Muscle layer of colon (tissue), 2 donors: ENCODE results near the gene POU3F3.
A peak's percentile ranks its signal among the peaks of the same experiment; 100 is the strongest.

Source experiments
- H3K27ac ChIP-seq: one replicate; pipeline ENCODE4 v1.7.0; 2013; ENCODE audit warnings: low read depth, mild to moderate bottlenecking, low read length, moderate library complexity
- H3K27me3 ChIP-seq, 2 donors: one replicate each; pipeline ENCODE4 v1.7.0; 2013; ENCODE audit warnings: low read length in 2 of 2, mild to moderate bottlenecking in 2 of 2; ENCODE audit not compliant: insufficient read depth in 2 of 2, control insufficient read depth in 1 of 2
- H3K36me3 ChIP-seq: one replicate; pipeline ENCODE4 v1.7.0; 2013; ENCODE audit warnings: mild to moderate bottlenecking, low read length; ENCODE audit not compliant: insufficient read depth
- H3K4me1 ChIP-seq: one replicate; pipeline ENCODE4 v1.7.0; 2013; ENCODE audit warnings: mild to moderate bottlenecking, low read length; ENCODE audit not compliant: insufficient read depth
- H3K4me3 ChIP-seq, 2 donors: one replicate each; pipeline ENCODE4 v1.7.0; 2013; ENCODE audit warnings: low read length in 2 of 2, low read depth in 1 of 2, mild to moderate bottlenecking in 1 of 2, moderate library complexity in 1 of 2
- H3K9ac ChIP-seq: one replicate; pipeline ENCODE4 v1.7.0; 2013; ENCODE audit warnings: low read length
- H3K9me3 ChIP-seq: one replicate; pipeline ENCODE4 v1.7.0; 2013; ENCODE audit warnings: mild to moderate bottlenecking, low read length
- donor health status: abdominal sarcoma.
- donor health status: Adenocarcinoma of cecum.

POU3F3 gene

GRCh38 chr2:104853534-104854497, at the start of gene POU3F3:
Gene POU3F3, plus strand, starts transcription at chr2:104854115. Its CDS starts 1,396 bp downstream, at chr2:104855511.
- H3K27ac ChIP-seq: no peak within 1 kb of the TSS
- H3K4me1 ChIP-seq: peaks cover 11% of the 10 kb centered on the region
- no peak within 1 kb of the TSS for H3K9ac ChIP-seq
- no peaks in the 10 kb centered on the region for H3K9me3 ChIP-seq
- no peaks in the 10 kb centered on the region for H3K36me3 ChIP-seq
- H3K27me3 ChIP-seq: peaks cover 73 to 78% of the 10 kb centered on the region in 2 donors
- peak within 1 kb of the TSS in 1 of 2 donors; percentile 43 for H3K4me3 ChIP-seq

DNA sequence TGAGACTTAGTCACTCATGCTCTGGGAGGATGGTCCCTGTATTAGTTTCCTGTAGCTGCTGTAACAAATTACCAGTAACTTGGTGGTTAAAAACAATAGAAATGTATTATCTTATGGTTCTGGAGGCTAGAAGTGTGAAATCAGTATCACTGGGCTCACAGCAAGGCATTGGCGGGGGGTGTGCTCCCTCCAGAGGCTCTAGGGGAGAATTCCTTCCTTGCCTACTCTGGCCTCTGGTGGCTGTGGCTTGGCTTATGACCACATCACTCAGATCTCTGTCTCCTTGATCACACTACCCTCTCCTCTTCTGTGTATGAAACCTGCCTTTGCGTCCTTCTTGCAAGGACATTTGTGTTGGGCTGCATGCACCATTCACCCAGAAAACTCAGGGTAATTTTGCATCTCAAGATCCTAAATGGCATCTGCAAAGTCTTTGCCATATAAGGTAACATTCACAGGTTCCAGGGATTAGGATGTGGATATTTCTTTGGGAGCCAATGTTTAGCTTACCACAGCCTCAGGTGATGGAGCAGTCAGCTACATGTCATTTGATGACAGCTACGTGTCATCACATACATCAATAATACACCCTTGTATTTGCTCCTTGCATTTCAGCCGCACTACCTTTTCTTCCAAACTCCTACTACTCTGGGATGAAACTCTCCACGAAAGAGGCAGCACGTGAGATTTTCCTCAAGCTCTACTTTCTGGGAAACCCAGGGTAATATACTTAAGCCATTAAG, 49.6 kb upstream of the POU3F3 start:
- Histone ChIP-seq H3K9me3 (no peaks in the 10 kb centered on the region), H3K9ac (no peak overlapping the region), H3K27ac (no peak overlapping the region), H3K27me3 (no peaks in the 10 kb centered on the region), H3K4me1 (no peaks in the 10 kb centered on the region), H3K4me3 (no peak overlapping the region), H3K36me3 (no peaks in the 10 kb centered on the region)

GRCh38 chr2:104812286-104812685, 41.6 kb upstream of the POU3F3 start:
- Histone ChIP-seq H3K36me3 (no peaks in the 10 kb centered on the region), H3K4me1 (no peaks in the 10 kb centered on the region), H3K27ac (no peak overlapping the region), H3K9ac (no peak overlapping the region), H3K4me3 (no peak overlapping the region), H3K27me3 (no peaks in the 10 kb centered on the region), H3K9me3 (no peaks in the 10 kb centered on the region)

GRCh38 chr2:104816143-104816542, 37.8 kb upstream of the POU3F3 start:
- Histone ChIP-seq H3K36me3 (no peaks in the 10 kb centered on the region), H3K4me3 (no peak overlapping the region), H3K27me3 (no peaks in the 10 kb centered on the region), H3K9me3 (no peaks in the 10 kb centered on the region), H3K4me1 (no peaks in the 10 kb centered on the region), H3K27ac (no peak overlapping the region), H3K9ac (no peak overlapping the region)

DNA sequence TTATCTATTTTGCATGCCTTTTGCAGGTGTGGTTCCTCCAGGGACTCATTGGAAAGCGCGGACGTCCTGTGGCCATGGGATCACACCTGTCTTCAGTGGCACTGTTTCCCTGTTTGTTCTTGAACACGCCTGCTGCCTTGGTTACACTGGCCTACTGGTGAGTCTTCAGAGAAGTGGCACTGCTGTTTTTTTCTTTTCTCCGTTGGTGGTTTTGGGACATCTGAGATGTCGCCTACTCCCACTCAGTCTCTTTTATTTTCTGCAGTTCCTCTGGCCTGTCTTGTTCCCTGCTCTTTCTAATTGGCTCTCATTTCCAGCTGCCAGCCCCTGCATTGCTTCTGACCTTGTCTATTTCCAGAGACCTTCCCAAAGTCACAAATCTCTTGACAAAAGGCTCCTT, 35.7 kb upstream of the POU3F3 start:
- Histone ChIP-seq H3K4me1 (no peaks in the 10 kb centered on the region), H3K36me3 (no peaks in the 10 kb centered on the region), H3K27ac (no peak overlapping the region), H3K27me3 (no peaks in the 10 kb centered on the region), H3K4me3 (no peak overlapping the region), H3K9me3 (no peaks in the 10 kb centered on the region), H3K9ac (no peak overlapping the region)

DNA sequence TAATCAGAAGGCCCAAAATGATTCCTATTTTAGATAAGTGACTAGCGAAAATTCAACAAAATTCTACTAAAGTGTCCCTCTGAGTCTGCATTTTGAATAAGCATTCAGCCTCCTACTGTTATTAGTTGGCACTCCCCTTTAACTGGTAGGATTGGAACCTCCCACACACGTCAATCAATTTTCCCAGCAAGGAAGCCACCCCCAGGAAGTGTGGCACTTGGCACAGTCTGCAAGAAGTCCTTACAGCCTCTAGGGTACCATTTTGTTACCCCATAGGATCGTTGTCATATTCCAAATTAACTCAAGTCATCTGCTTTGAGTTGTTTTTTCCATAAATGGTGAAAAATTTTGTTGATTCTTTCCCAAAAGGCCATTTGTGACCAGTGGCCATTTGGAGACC, 33.8 kb upstream of the POU3F3 start:
- Histone ChIP-seq H3K9ac (no peak overlapping the region), H3K27ac (no peak overlapping the region), H3K4me3 (no peak overlapping the region), H3K36me3 (no peaks in the 10 kb centered on the region), H3K4me1 (no peaks in the 10 kb centered on the region), H3K27me3 (no peaks in the 10 kb centered on the region), H3K9me3 (no peaks in the 10 kb centered on the region)

GRCh38 chr2:104825124-104825865, 28.6 kb upstream of the POU3F3 start:
- Histone ChIP-seq H3K27me3 (no peaks in the 10 kb centered on the region), H3K9ac (no peak overlapping the region), H3K9me3 (no peaks in the 10 kb centered on the region), H3K36me3 (no peaks in the 10 kb centered on the region), H3K4me3 (no peak overlapping the region), H3K27ac (no peak overlapping the region), H3K4me1 (no peaks in the 10 kb centered on the region)

GRCh38 chr2:104826016-104826415, 27.9 kb upstream of the POU3F3 start:
- H3K36me3 ChIP-seq: no peaks in the 10 kb centered on the region
- no peak overlapping the region for H3K9ac ChIP-seq
- no peaks in the 10 kb centered on the region for H3K9me3 ChIP-seq
- H3K27me3 ChIP-seq: no peaks in the 10 kb centered on the region
- no peaks in the 10 kb centered on the region for H3K4me1 ChIP-seq
- no peak overlapping the region for H3K27ac ChIP-seq
- H3K4me3 ChIP-seq: no peak overlapping the region

- H3K9ac ChIP-seq: no peak overlapping the region
- no peaks in the 10 kb centered on the region for H3K4me1 ChIP-seq
- H3K36me3 ChIP-seq: no peaks in the 10 kb centered on the region
- H3K27me3 ChIP-seq: no peaks in the 10 kb centered on the region
- H3K4me3 ChIP-seq: no peak overlapping the region
- H3K27ac ChIP-seq: no peak overlapping the region
- H3K9me3 ChIP-seq: no peaks in the 10 kb centered on the region
Observed at GRCh38 chr2:104831742-104832141, 22.2 kb upstream of the POU3F3 start.

DNA sequence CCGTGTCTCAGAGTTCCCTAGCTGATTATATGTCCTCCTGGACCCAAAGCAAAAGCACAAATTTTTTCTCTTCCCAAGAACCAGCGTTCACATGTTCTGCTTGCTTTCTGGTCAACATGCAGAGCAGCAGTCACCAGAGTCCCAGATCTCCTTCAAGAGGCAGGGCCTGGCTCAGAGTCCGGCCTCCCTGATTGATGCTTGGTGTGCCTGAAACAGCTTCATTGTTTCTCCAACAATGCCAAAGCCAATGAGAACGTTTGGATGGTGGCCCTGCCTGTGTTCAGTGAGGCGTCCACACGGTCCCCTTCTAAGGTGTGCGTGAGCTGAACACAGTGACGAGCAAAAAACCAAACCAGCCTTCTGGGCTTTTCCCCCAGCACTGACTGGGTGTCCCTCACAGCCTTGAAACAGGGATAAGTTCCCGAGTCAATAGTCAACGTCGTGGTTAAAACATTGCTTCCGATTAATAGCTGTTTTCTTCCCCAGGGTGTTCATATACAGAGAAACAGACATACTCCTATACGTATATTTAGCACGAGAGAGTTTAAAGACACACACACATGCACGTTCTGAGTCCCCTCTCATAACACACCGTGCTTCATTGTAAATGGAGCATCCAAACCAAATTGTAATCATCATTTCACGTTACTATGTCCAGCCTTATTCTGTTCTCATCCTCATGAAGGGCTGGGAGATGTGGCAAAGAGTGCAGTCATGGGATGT, 19.3 kb upstream of the POU3F3 start:
- no peaks in the 10 kb centered on the region for H3K36me3 ChIP-seq
- H3K27me3 ChIP-seq: no peaks in the 10 kb centered on the region
- H3K4me3 ChIP-seq: no peak overlapping the region
- no peaks in the 10 kb centered on the region for H3K9me3 ChIP-seq
- no peak overlapping the region for H3K27ac ChIP-seq
- H3K9ac ChIP-seq: no peak overlapping the region
- no peaks in the 10 kb centered on the region for H3K4me1 ChIP-seq

DNA sequence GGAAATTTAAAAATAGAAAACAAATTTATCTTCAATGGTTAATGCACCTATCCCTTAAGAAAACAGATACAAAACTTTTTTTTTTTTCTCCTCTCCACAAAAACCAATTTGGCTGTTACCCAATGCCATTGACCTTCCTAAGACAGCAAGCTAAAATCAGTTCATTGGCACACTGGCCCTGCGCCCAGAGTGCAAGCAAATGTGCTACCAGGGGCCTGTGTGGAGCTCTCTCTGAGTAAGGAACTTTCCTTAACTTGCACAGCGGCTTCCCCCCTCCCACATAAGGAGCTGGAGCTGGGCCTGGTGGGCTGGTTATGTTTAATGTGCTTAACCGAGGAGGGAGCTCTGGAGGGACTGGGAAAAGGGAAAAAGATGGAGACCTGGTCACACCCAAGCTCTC, 17.6 kb upstream of the POU3F3 start:
- Histone ChIP-seq H3K9ac (no peak overlapping the region), H3K9me3 (no peaks in the 10 kb centered on the region), H3K27ac (no peak overlapping the region), H3K36me3 (no peaks in the 10 kb centered on the region), H3K27me3 (no peaks in the 10 kb centered on the region), H3K4me1 (no peaks in the 10 kb centered on the region), H3K4me3 (no peak overlapping the region)
